Tibial nerve (tissue), 4 donors: Measurements from ENCODE around the gene OR2A7.
"Not testable (repeated sequence)": the region's sequence is repeated elsewhere in the genome, so short reads cannot be mapped to it uniquely, and the experiment has no call there.

ENCODE experiments used
- EP300 ChIP-seq, 2 donors: sonication (generic); formaldehyde crosslinking; IDR thresholded peaks; one replicate each; pipeline ENCODE4 v1.6.1; 2017; ENCODE audit warnings: antibody characterized with exemption in 2 of 2, mild to moderate bottlenecking in 1 of 2
- POLR2A ChIP-seq, 2 donors: fragments of 450-650 bp; IDR thresholded peaks; one replicate each; pipeline ENCODE4 v1.6.1; 2017; ENCODE audit warnings: antibody characterized with exemption in 2 of 2, mild to moderate bottlenecking in 2 of 2, moderate library complexity in 2 of 2
- TF ChIP-seq, protein P1 (sequence below), 5 experiments: fragments of 200-600 bp in 3 of 5; fragments of 450-650 bp in 2 of 5; sonication (generic) in 3 of 5; IDR thresholded peaks; one replicate each; pipeline ENCODE4 v1.5.1; 2016 to 2019; ENCODE audit warnings: antibody characterized with exemption in 5 of 5, mild to moderate bottlenecking in 3 of 5, moderate library complexity in 2 of 5

DNA sequence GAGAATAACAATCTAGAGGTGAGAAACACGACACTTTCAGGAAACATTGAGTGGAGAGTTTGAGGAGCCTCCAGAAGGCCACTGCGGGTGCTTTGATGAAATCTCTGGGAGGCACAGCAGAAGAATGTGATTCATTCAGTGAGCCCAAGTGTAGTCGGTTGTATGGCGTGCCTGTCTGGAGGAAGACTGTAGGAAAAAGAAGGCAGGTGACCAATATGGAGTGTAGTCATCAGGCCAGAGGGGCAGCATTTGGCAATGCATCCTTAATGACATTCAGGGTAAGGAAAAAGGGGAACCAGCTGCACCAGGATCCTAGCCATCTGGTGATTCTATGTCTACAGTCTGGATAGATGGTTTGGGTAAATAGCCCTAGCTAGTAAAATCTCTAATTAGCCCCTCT lies 12.3 kb downstream of the OR2A7 start:
- TF ChIP-seq POLR2A, EP300 (IDR thresholded peaks at IDR 0.05): not testable (repeated sequence)
- TF ChIP-seq, protein P1, sequence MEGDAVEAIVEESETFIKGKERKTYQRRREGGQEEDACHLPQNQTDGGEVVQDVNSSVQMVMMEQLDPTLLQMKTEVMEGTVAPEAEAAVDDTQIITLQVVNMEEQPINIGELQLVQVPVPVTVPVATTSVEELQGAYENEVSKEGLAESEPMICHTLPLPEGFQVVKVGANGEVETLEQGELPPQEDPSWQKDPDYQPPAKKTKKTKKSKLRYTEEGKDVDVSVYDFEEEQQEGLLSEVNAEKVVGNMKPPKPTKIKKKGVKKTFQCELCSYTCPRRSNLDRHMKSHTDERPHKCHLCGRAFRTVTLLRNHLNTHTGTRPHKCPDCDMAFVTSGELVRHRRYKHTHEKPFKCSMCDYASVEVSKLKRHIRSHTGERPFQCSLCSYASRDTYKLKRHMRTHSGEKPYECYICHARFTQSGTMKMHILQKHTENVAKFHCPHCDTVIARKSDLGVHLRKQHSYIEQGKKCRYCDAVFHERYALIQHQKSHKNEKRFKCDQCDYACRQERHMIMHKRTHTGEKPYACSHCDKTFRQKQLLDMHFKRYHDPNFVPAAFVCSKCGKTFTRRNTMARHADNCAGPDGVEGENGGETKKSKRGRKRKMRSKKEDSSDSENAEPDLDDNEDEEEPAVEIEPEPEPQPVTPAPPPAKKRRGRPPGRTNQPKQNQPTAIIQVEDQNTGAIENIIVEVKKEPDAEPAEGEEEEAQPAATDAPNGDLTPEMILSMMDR (IDR thresholded peaks at IDR 0.05), result not testable (repeated sequence)
